NB4 (cell line): Measurements from ENCODE around the gene PRR36.
A peak's percentile ranks its signal among the peaks of the same experiment; 100 is the strongest.

Experiments used
- DNase-seq: peaks from one replicate; pipeline ENCODE4 v3.0.0; 2010; ENCODE audit warnings: low read depth
- H3K4me3 ChIP-seq: one replicate; pipeline ENCODE4 v1.5.1; 2011; ENCODE audit warnings: mild to moderate bottlenecking, low read depth, low read length, moderate library complexity
- MYC ChIP-seq: IDR thresholded peaks from 2 replicates; pipeline ENCODE4 v1.6.1; 2011; ENCODE audit warnings: low read depth, low read length
- POLR2A ChIP-seq: IDR thresholded peaks from 2 replicates; pipeline ENCODE4 v1.6.1; 2011; ENCODE audit warnings: mild to moderate bottlenecking; ENCODE audit not compliant: insufficient read length; ENCODE audit errors: extremely low read depth
- TF ChIP-seq, protein P1 (sequence below): IDR thresholded peaks from 2 replicates; pipeline ENCODE4 v1.6.1; 2011; ENCODE audit warnings: low read depth, low read length
- TF ChIP-seq, protein P2 (sequence below): IDR thresholded peaks from one replicate; pipeline ENCODE4 v1.5.1; 2012; ENCODE audit warnings: low read depth, low read length

PRR36 gene

DNA sequence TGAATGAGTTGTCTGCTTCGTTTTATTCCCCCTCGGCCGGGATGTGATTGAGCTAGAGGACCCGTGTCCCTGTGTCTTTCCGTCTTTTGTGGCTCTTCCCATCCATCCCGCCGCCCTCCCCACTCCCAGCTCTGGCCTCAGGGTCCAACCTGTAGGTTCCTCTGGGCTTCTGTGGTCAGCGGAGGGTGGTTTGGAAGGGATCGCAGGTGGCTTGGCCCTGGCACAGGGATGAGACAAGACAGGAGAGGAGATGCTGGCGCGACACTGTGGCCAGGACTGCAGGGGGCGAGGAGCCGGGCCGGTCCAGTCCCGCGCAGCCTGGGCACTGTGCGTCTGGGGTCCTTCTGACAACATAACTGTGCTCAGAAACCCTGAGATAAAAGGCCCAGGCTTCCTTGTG lies 42.2 kb downstream of the PRR36 start:
- TF ChIP-seq, protein P1, sequence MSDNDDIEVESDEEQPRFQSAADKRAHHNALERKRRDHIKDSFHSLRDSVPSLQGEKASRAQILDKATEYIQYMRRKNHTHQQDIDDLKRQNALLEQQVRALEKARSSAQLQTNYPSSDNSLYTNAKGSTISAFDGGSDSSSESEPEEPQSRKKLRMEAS: no peak
- TF ChIP-seq MYC (no peak), POLR2A (no peak)
- TF ChIP-seq, protein P2, sequence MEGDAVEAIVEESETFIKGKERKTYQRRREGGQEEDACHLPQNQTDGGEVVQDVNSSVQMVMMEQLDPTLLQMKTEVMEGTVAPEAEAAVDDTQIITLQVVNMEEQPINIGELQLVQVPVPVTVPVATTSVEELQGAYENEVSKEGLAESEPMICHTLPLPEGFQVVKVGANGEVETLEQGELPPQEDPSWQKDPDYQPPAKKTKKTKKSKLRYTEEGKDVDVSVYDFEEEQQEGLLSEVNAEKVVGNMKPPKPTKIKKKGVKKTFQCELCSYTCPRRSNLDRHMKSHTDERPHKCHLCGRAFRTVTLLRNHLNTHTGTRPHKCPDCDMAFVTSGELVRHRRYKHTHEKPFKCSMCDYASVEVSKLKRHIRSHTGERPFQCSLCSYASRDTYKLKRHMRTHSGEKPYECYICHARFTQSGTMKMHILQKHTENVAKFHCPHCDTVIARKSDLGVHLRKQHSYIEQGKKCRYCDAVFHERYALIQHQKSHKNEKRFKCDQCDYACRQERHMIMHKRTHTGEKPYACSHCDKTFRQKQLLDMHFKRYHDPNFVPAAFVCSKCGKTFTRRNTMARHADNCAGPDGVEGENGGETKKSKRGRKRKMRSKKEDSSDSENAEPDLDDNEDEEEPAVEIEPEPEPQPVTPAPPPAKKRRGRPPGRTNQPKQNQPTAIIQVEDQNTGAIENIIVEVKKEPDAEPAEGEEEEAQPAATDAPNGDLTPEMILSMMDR: no peak
- DNase-seq: no peak

DNA sequence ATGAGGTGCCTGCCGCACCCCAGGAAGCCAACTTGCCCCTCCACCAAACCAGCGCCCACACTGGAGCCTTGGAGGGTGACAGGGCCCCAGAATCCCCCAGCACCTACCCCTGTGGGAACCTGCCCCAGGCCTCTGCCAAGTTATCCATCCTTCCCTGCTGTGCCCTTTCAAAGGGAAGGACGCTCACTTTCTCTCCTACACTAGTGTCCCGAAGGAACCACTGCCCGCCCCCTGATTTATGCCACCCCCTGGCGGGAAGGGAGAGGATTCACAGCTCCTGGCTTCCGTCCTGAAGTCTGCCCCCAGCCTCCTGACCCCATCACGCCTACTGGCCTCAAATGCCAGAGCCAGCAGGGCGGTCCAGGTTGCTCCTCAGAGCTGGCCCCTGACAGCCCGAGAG lies 42.7 kb downstream of the PRR36 start:
- no peak overlapping the region for H3K4me3 ChIP-seq
- peak; percentile 46 for DNase-seq
- TF ChIP-seq MYC (no peak), POLR2A (no peak)
- TF ChIP-seq, protein P2: peak; percentile 11

More for the DNA sequence above, 42.2 kb downstream of the PRR36 start:
- H3K4me3 ChIP-seq: no peak overlapping the region

DNA sequence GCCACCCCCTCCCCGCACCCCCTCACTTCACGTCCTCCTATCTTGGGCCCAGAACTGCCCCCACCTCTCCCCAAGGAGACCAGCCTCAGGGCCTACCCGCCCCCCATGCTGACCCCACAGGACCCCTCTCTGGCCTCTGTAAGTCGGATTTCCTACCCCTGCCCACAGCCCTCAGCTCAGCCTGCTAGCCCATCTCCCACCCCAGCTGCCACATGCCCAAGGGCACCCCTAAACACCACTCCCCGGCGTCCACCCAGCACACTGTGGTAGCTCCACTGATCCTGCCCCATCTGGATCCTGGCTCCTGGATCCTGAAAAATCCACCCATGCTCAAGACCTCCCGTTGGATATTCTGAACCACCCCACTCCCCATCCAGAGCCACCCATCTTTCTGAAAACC lies 43.4 kb downstream of the PRR36 start:
- TF ChIP-seq POLR2A: no peak
- TF ChIP-seq, protein P2: no peak
- TF ChIP-seq, protein P1: no peak
- no peak for TF ChIP-seq MYC
- H3K4me3 ChIP-seq: peak overlapping the region; percentile 51
- no peak for DNase-seq

DNA sequence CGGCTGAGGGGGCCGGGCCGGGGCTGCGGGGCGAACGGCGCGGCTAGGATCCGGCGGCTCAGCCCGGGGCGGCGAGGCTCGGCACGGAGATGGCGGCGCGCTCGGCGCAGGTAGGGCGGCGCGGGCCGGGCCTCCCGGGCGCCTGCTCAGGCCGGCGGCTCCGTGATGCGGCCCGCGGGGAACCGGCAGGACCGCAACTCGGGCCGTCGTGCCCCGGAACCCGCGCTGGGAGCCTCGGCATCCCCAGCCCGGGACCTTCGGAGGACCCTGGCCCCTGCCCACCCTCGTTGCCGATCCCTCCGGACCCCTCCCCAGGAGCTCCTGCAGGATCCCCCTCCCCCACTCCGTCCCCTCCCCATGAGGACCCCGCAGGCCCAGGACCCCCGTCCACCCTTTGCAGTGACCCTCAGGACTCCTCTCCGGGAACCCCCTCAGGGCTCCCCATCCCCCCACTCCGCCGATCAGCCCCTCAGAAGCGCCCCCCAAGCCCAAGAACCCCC lies 43.9 kb downstream of the PRR36 start:
- no peak for TF ChIP-seq POLR2A
- H3K4me3 ChIP-seq: peak overlapping the region; percentile 51
- no peak for DNase-seq

DNA sequence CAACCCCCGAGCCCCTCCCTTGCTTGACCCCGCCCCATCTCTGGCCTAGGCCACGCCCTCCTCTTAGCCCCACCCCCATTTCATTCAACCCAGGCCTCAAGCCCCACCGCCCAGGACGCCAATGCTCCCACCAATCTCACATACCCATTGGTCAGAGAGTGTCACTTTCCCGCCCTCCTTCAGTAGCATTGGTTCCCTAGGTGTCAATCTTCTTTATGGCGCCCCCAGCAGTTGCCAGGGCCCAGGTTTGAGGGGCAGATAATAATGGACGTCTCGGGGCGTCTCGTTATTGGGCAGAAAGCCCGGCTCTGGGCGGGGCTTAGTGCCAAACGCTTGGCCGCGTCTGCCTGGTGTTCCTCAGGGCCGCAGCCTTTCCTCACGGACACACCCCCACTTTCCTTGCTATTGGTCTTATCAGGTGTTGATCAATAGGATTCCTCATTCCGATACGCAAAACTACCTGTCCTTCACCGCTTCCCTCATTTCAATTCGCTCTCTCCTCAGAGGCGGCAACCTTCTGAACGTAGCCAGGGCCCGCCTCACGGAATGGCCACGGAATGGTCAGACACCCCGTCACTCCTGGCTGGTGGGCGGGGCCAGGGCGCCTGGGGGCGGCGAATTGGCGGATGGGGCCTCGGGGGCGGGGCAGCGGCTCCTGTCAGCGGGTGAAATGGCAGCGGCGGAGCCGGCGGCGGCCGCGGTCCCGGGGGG lies 44.5 kb downstream of the PRR36 start, which contains the start of gene EVI5L:
TSS of gene EVI5L (plus strand) at position 658 of the 711 bp plus-strand sequence. CDS start 16,325 bp downstream, outside the sequence.
- TF ChIP-seq POLR2A: no peak
- no peak for TF ChIP-seq MYC
- TF ChIP-seq, protein P2: no peak
- TF ChIP-seq, protein P1: no peak
- DNase-seq: peak; percentile 100
- H3K4me3 ChIP-seq: peak within 1 kb of the TSS; percentile 51

DNA sequence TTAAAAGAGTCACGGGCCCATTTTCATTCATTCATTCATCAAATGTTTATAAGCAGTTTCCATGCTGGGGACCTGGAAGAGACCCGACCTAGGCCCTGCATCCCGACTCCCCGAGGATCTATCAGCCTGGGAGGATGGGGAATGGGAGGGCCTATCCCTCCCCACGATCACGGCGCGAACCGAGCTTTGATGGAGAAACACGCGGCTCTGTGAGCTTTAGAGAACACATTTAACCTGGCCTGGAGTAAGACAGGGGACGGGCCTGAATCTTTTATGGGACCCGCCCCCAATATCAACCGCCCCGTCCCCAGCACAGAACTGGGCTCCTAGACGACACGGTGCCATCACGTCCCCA lies 45.0 kb downstream of the PRR36 start:
- TF ChIP-seq POLR2A: no peak
- TF ChIP-seq, protein P2: no peak
- no peak for DNase-seq
- peak overlapping the region; percentile 44 for H3K4me3 ChIP-seq
